GM21360 (cell line): Measurements from ENCODE around the gene C6orf15.

ENCODE experiments used
- ATAC-seq: cut with Tn5 transposase; IDR thresholded peaks from one replicate; pipeline ENCODE4 v1.9.1; 2021; ENCODE audit warnings: mild to moderate bottlenecking, moderate library complexity; ENCODE audit not compliant: unreplicated experiment

The C6orf15 gene

DNA sequence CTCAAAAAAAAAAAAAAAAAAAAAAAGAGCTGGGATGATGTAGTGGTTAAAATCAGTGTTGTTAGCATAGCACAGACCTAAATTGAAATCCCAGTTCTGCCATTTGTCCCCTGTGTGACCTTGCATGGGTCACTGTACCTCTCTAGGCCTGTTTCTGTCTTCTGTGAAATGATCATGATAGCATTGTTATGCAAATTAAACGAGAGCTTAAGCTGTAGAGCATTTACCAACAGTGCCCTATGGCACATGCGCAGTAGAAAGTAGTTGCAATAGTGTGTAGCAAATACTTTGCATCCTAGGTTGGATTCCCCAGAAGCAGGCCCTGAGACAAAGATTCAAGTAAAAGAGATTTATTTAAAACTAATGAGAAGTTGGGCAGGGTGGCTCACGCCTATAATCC is 19.2 kb upstream of the C6orf15 start:
- no peak for ATAC-seq

- no peak for ATAC-seq
These were observed 18.4 kb upstream of the C6orf15 start for GRCh38 chr6:31130751-31131150.

GRCh38 chr6:31129130-31129529 is 16.8 kb upstream of the C6orf15 start:
- ATAC-seq = no peak

- no peak for ATAC-seq
These were observed 15.8 kb upstream of the C6orf15 start for GRCh38 chr6:31128093-31128676.

- no peak for ATAC-seq
These were observed 14.2 kb upstream of the C6orf15 start for GRCh38 chr6:31126396-31127175.

DNA sequence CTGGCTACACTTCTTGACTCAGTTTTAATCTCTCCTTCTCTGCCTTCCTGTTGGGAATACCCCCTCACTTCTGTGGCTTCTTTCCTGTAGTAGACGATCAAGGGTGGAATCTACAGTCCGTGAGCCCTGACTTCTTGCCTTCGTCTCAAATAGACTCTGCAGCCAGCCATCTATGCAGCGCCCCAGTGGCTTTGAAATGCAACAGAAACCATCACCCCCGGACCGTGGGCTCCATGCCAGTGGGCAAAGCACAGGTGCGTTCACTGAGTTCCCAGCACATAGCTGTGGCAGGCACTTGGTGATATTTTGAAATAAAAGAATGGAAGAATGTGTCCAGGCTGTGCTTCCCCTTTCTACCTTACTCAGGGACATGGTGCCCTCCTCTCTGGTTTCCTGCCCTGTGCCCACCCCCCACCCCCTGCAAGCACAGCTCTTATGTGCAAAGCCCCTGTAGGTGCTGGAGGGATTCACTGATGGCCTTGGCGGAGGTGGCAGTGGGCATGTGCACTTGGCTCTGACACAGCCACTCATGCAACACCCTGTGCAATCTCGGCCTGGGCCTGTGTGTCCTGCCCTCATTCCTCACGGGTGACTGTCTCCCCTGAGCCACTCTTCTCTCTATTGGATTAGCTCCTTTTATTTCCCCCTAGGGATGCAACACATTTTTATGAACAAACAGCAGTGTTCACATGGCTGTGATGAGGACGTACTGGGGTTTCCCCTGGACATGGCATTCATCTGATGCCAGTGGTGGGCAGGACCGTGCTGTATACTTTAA is 13.4 kb upstream of the C6orf15 start:
- no peak for ATAC-seq

DNA sequence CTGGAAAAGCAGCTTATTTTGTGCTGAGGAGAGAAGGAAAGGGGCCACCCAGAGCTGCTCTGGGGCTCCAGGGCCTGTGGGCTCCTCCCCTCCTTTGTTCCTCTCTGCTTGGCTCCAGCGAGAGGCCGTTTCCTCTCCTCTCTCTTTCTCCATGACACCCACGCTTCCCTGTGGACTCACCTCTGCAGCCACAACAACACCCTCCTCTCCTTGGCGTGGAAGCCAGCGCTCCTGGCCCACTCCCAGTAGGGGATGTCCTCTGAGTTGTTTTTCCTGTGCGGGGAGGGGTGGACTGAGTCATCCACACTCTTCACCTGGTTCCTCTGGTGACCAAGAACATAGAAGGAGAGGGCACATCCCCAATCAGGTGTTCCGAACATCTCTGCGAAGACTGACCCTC is 12.8 kb upstream of the C6orf15 start:
- no peak for ATAC-seq

DNA sequence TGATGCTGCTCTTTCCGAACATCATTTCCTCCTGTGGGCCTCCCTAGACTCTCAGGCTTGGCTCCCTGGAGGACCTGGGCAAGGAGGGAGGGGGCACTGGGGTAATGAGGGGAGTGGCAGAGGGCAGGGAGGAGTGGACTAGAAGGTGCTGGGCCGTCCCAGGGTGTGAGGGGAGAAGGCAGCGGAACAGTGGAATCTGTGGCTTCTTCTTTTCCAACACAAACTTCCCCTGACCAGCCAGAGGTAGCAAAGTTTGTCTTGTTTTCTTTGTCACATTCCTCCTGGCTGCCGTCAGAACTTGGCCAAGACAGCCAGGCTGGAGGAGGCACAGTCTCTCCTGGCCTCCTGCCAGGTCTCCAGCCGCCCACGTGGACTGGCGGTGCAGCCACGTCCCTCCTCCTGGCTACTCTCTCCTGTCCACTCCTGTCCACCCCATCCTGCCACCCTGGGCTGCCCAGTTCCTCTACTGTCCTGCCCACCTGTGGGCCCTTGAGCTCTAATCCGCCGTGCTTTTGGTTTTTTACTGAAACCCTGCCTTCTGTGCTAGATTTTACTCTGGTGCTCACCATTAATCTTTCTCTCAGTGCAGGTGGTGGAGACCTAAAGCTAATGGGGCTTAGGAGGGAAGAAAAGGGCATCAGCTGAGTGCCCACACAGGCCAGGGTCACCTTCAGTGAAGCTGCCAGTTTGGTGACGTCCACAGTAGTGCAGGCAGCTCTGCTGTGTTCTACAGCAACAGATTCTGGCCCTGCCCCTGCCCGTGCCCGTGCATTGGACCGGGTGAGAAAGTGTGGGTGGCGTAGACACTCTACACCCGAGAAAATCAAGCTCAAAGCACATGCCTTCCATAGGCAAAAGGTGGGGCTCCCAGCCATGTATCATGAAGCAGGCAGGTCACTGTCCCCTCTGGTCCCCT is 10.7 kb upstream of the C6orf15 start:
- no peak for ATAC-seq

- ATAC-seq = no peak
These were observed 8.9 kb upstream of the C6orf15 start for GRCh38 chr6:31121131-31121790.

DNA sequence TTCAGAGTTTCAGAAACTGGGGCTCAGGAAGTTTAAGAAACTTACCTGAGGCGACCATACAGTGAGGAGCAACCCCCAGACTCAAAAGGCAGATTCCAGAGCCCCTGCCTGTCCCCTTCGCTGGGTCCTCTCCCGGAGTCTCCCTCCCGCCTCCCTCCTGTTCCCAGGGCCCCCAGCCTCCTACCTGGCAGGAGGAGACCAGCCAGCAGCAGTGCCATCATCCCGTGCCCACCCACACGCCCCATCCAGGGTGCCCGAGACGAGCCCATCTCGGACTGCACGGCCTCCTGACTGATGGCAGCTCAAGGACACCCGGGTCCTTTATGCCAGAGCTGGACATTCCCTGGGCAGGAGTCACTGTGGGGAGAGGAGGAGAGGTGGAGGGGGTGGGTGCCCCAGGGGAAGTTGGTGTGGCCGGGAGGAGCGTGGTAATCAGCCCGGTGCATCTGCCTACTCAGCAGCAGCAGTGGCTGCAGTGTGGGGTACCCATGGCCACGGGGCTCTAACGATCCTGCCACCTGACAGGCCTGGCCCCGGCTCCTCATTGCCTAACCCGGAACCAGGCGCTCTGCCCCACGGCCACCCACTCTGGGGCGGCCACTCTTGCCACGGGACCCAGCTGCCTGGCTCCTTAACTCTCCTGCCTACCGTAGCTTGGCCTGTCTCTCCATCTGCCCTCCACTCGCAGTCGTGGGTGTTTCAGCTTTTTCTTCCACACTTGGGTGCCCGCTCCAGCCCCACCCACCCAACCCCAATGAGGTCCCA is 8.0 kb upstream of the C6orf15 start, which contains the start of gene CDSN:
CDSN (minus strand) TSS at position 296 of the 765 bp plus-strand sequence; CDS start at position 269, 27 bp downstream.
- no peak for ATAC-seq

DNA sequence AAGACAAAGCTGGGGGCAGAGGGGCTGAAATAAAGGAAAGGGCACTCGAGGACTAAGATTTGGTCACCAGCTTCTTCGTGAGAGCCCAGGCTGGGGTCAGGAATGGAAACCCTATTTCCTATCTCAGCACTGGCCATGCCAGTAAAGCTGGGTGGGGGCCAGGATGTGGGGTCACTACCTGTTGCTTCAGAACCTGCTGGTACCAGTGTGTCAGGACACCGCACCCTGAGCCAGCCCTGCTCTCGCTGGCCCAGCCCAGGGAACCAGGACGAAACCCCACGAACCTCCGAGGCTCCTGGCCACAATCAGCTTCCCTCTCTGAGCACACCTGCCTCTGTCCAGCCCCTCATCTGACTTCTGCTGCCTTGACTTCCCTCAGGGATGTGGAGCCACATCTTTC is 5.8 kb upstream of the C6orf15 start:
- no peak for ATAC-seq

GRCh38 chr6:31116661-31117385 is 4.4 kb upstream of the C6orf15 start:
- ATAC-seq = no peak

DNA sequence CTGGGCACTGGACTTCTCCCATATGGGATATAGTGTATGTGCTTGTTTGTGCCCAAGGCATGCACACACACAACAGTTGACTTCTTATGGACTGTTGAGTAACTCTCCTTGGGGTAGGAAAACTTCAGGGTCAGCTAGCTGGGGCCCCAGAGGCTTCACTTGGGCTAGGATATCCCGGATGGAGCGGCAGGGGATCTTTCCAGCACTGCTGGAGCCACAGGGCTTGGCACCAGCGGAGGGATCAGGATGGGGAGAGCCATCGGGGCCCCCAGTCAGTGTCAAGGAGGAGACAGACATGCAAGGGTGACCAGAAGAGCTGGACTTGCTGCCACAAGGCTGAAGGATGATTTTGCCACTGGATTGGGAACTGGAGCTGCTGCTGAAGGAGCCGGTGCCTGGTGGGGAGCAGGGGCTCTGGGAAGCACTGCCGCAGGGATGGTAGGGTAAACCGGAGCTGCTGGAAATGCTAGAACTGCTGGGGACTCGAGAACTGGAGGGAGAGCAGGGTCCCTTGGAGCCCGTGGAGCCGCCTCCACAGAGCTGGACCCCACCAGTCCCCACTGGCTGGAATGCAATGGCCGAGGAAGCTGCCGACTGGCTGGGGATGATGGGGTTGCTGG is 3.7 kb upstream of the C6orf15 start:
- no peak for ATAC-seq

DNA sequence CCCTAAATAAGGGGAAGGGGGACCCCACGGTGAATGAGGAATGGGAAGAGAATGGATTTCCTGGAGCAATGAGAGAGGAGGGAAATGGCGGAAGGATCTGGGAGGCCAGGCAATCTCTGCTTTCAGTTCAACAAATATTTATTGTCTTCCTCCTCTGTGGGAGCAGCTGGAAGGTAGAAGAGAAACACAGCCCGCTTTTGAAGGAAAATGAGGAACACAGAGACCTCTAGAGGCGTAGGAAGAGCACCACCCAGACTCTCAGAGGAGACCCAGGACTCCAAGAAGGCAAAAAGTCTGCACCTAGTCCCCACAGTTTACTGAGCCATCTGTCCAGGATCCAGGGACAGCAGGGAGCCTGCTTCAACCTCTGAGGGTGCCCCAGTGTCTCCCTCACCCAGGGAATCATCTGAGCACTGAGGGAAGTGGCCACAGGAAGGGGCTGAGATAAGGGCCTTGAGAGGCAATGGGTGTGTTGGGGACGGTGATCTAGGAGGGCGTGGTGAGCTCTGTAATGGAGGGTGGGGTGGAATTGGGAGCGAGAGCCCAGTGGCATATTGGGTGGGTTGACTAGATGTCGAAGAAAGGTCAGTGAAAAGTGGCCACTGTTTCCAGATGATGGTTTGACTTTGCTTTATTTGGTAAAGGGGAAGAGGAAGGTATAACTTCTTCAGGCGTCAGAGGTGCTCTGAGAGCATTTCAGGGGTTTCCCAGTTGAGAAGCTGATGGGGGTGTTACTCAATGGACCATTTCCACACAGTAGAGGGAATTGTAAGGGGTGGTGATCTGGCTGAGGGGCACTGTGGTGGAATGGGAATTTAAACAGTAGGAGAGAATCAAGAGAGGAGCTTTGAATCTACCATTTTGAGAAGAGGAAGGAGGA is 2.8 kb upstream of the C6orf15 start:
- ATAC-seq = no peak

GRCh38 chr6:31114541-31114878 is 2.1 kb upstream of the C6orf15 start, which contains the start of gene PSORS1C1:
Gene PSORS1C1 (plus strand): TSS chr6:31114800. CDS start chr6:31129633, 14,833 bp downstream.
- ATAC-seq = no peak

- ATAC-seq = no peak
These were observed 1.6 kb upstream of the C6orf15 start for GRCh38 chr6:31113861-31114540.

- no peak for ATAC-seq
These were observed 663 bp downstream of the C6orf15 start for GRCh38 chr6:31111712-31112111.
